Heart left ventricle (tissue), 13 donors: Measurements from ENCODE around the gene RFX2.

Experiments used
- POLR2A ChIP-seq, 2 donors: fragments of 450-650 bp; IDR thresholded peaks; one replicate each; pipeline ENCODE4 v1.6.1; 2017; ENCODE audit warnings: antibody characterized with exemption in 2 of 2, mild to moderate bottlenecking in 2 of 2, moderate library complexity in 2 of 2
- TF ChIP-seq, protein P1 (sequence below), 12 donors: fragments of 200-600 bp; sonication (generic) in 4 of 12; IDR thresholded peaks; one replicate each; pipeline versions ENCODE4 v1.5.0 to v1.8.0; 2018 to 2022; ENCODE audit warnings: antibody characterized with exemption in 12 of 12, mild to moderate bottlenecking in 5 of 12
- donor health status: ischemic (EF 13 %, LVEDD 7.1; RV severe dilation, severe dysfunction).
- donor health status: DM: no; HTN: yes; CAD: no.
- donor health status: DM: no; HTN: no; CAD: no.
- donor health status: ischemic (EF 25% LVEDD 6.9; RV normal size, moderate dysfunction).
- donor health status: ischemic (EF 25% LVEDD 5.7; RV mildly dilated, moderate dysfunction).
- donor health status: ischemic (EF 35%, LVEDD 5.7; RV mildly dilated, moderate dysfunction).
- donor health status: nonischemic (EF 11% LVEDD 7.7; RV severe dilation, severe dysfunction).
- donor health status: DM: yes; HTN: yes; CAD: no.
- donor health status: PGD.
- donor health status: ischemic (EF 29% LVEDD 5.4; RV normal size, mild dysfunction).
- donor health status: nonischemic (EF 23%, LVEDD 6.1; RV moderate dilation, normal function).

DNA sequence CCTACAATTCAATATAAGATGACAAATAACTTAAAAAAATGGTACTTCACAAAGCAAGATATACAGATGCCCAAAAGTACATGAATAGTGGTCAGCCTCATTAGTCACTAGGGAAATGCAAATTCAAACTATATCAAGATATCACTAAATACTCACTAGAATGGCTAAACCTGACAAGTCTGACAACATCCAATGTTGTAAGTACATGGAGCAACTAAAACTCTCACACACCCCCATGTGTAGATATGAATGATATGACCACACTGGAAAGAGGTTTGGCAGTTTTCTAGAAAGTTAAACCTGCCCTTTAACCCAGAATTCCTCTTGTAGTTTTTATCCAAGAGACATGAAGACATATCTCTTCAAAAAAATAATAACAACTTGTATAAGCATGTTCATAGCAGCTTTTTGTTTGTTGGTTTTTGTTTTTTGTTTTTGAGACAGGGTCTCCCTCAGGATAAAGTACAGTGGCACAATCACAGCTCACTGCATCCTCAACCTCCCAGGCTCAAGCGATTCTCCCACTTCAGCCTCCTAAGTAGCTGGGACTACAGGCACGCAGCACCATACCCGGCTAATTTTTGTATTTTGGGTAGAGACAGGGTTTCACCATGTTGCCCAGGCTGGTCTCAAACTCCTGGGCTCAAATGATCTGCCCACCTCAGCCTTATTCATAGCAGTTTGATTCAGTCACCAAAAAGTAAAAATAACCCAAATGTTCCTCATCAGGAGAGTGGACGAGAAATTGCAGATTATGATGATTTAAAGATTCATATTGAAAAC is 55.1 kb downstream of the RFX2 start:
- TF ChIP-seq, protein P1, sequence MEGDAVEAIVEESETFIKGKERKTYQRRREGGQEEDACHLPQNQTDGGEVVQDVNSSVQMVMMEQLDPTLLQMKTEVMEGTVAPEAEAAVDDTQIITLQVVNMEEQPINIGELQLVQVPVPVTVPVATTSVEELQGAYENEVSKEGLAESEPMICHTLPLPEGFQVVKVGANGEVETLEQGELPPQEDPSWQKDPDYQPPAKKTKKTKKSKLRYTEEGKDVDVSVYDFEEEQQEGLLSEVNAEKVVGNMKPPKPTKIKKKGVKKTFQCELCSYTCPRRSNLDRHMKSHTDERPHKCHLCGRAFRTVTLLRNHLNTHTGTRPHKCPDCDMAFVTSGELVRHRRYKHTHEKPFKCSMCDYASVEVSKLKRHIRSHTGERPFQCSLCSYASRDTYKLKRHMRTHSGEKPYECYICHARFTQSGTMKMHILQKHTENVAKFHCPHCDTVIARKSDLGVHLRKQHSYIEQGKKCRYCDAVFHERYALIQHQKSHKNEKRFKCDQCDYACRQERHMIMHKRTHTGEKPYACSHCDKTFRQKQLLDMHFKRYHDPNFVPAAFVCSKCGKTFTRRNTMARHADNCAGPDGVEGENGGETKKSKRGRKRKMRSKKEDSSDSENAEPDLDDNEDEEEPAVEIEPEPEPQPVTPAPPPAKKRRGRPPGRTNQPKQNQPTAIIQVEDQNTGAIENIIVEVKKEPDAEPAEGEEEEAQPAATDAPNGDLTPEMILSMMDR (IDR thresholded peaks at IDR 0.05) = no peak
- no peak for TF ChIP-seq POLR2A (IDR thresholded peaks at IDR 0.05)
